H1 (cell line): Measurements from ENCODE around the gene PSMB11. TPM values are rescaled to one million over a fixed set of nuclear protein-coding genes. Genes with fewer than 3 reads are reported as not detected.

Experiments used
- CTCF ChIA-PET: fragments of 300-600 bp; sonication (Branson Sonifier 250); formaldehyde crosslinking; loops from one replicate; lab custom pipeline; 2021; ENCODE audit not compliant: partially characterized antibody; lab: Charles Lee
- POLR2A ChIA-PET: fragments of 300-600 bp; sonication (Branson Sonifier 250); formaldehyde crosslinking; loops from one replicate; lab custom pipeline; 2021; ENCODE audit warnings: inconsistent platforms; ENCODE audit not compliant: partially characterized antibody; lab: Charles Lee
- DNase-seq, 2 experiments: peaks; one replicate each; pipeline versions ENCODE4 v3.0.0 to v3.0.0-alpha.2; 2010 to 2022; ENCODE audit warnings: low spot score in 2 of 2, low read depth in 1 of 2, mixed read lengths in 1 of 2
- FAIRE-seq: peaks from 2 replicates; lab custom pipeline; 2011; peaks lifted over from hg19 to GRCh38; lab: Jason Lieb, UNC
- H2AFZ ChIP-seq: 2 replicates; pipeline ENCODE4 v1.8.1; 2012; ENCODE audit warnings: low read length, inconsistent platforms
- H2AK5ac ChIP-seq: 2 replicates; pipeline ENCODE4 v1.6.1; 2013; ENCODE audit warnings: low read depth, low read length
- H2BK120ac ChIP-seq: replicated peaks from 2 replicates; pipeline ENCODE3; 2013; ENCODE audit warnings: low read depth, low read length, inconsistent platforms
- H2BK12ac ChIP-seq: 2 replicates; pipeline ENCODE4 v1.6.1; 2013; ENCODE audit warnings: low read depth, low read length
- H2BK15ac ChIP-seq: 2 replicates; pipeline ENCODE4 v1.6.1; 2013; ENCODE audit warnings: low read length
- H2BK20ac ChIP-seq: 2 replicates; pipeline ENCODE4 v1.6.1; 2013; ENCODE audit warnings: low read length
- H2BK5ac ChIP-seq: 2 replicates; pipeline ENCODE4 v1.6.1; 2013; ENCODE audit warnings: low read depth, low read length
- H3K14ac ChIP-seq: 2 replicates; pipeline ENCODE4 v1.6.1; 2013; ENCODE audit warnings: inconsistent platforms; ENCODE audit not compliant: insufficient read length
- H3K18ac ChIP-seq: 2 replicates; pipeline ENCODE4 v1.6.1; 2013; ENCODE audit warnings: low read length; ENCODE audit errors: extremely low read depth
- H3K23ac ChIP-seq: 2 replicates; pipeline ENCODE4 v1.6.1; 2013; ENCODE audit warnings: inconsistent platforms; ENCODE audit not compliant: insufficient read length
- H3K23me2 ChIP-seq: 2 replicates; pipeline ENCODE4 v1.6.1; 2013; ENCODE audit warnings: low read depth, low read length
- H3K27ac ChIP-seq: 2 replicates; pipeline ENCODE4 v1.6.1; 2011; ENCODE audit warnings: low read depth, low read length, inconsistent platforms
- H3K27me3 ChIP-seq, 4 experiments: replicated peaks in 1 of 4; 1 replicate in 1 of 4; 2 replicates in 3 of 4; pipeline versions ENCODE4 v1.6.1 to v1.8.1; 2011 to 2013; ENCODE audit warnings: low read length in 3 of 4, mild to moderate bottlenecking in 3 of 4, inconsistent platforms in 2 of 4, mixed read lengths in 2 of 4, moderate library complexity in 1 of 4; ENCODE audit not compliant: control insufficient read depth in 3 of 4, insufficient read depth in 3 of 4; ENCODE audit errors: extremely low read depth in 1 of 4
- H3K36me3 ChIP-seq, 4 experiments: 2 replicates each; pipeline versions ENCODE4 v1.6.1 to v1.8.1; 2011 to 2013; ENCODE audit warnings: mild to moderate bottlenecking in 4 of 4, low read length in 3 of 4, moderate library complexity in 2 of 4, control low read depth in 1 of 4, inconsistent platforms in 1 of 4; ENCODE audit not compliant: insufficient read depth in 4 of 4, control insufficient read depth in 2 of 4
- H3K4ac ChIP-seq: replicated peaks from 2 replicates; pipeline ENCODE3; 2013; ENCODE audit warnings: low read length, low read depth, mixed read lengths, inconsistent platforms; ENCODE audit not compliant: insufficient read length
- H3K4me1 ChIP-seq, 4 experiments: replicated peaks in 1 of 4; 1 replicate in 1 of 4; 2 replicates in 3 of 4; pipeline versions ENCODE4 v1.6.1 to v1.8.1; 2011 to 2013; ENCODE audit warnings: low read length in 3 of 4, inconsistent platforms in 2 of 4, mixed read lengths in 1 of 4; ENCODE audit not compliant: insufficient read depth in 4 of 4, control insufficient read depth in 3 of 4
- H3K4me2 ChIP-seq, 2 experiments: 2 replicates each; pipeline versions ENCODE4 v1.6.1 to v1.8.1; 2011 to 2013; ENCODE audit warnings: low read depth in 2 of 2, low read length in 2 of 2, control low read depth in 1 of 2, inconsistent platforms in 1 of 2, mild to moderate bottlenecking in 1 of 2; ENCODE audit not compliant: insufficient read depth in 1 of 2
- H3K4me3 ChIP-seq, 4 experiments: fragments of 200-600, 300-600 bp in 1 of 4; sonication (generic), shearing (Covaris generic), sonication (Bioruptor Twin) in 1 of 4; 2 replicates each; pipeline versions ENCODE4 v1.5.1 to v1.8.1; 2011 to 2016; ENCODE audit warnings: low read length in 4 of 4, low read depth in 3 of 4, control low read depth in 2 of 4, inconsistent platforms in 2 of 4, mild to moderate bottlenecking in 2 of 4, mixed read lengths in 1 of 4, moderate library complexity in 1 of 4; ENCODE audit not compliant: insufficient read depth in 2 of 4; ENCODE audit errors: extremely low read depth in 1 of 4
- H3K56ac ChIP-seq: replicated peaks from 2 replicates; pipeline ENCODE3; 2013; ENCODE audit warnings: low read depth, mild to moderate bottlenecking, mixed read lengths, low read length, inconsistent platforms; ENCODE audit not compliant: insufficient read length
- H3K79me1 ChIP-seq: 2 replicates; pipeline ENCODE4 v1.6.1; 2013; ENCODE audit warnings: low read depth, low read length, control low read depth
- H3K79me2 ChIP-seq, 2 experiments: 2 replicates each; pipeline versions ENCODE4 v1.6.1 to v1.8.1; 2012 to 2013; ENCODE audit warnings: low read length in 2 of 2, mild to moderate bottlenecking in 2 of 2, inconsistent platforms in 1 of 2; ENCODE audit not compliant: insufficient read depth in 2 of 2, control insufficient read depth in 1 of 2
- H3K9ac ChIP-seq, 4 experiments: replicated peaks in 1 of 4; 1 replicate in 1 of 4; 2 replicates in 3 of 4; pipeline versions ENCODE4 v1.6.1 to v1.8.1; 2011 to 2013; ENCODE audit warnings: low read depth in 3 of 4, low read length in 3 of 4, control low read depth in 2 of 4, mild to moderate bottlenecking in 2 of 4, moderate library complexity in 2 of 4, inconsistent platforms in 1 of 4; ENCODE audit errors: extremely low read depth in 1 of 4
- H3K9me3 ChIP-seq, 2 experiments: 2 replicates each; pipeline versions ENCODE4 v1.6.1 to v1.8.1; 2012 to 2013; ENCODE audit warnings: mild to moderate bottlenecking in 2 of 2, moderate library complexity in 2 of 2, control low read depth in 1 of 2, inconsistent platforms in 1 of 2, low read depth in 1 of 2, low read length in 1 of 2, mixed read lengths in 1 of 2; ENCODE audit not compliant: insufficient read depth in 2 of 2
- H4K20me1 ChIP-seq, 2 experiments: replicated peaks in 1 of 2; 2 replicates each; pipeline versions ENCODE3 to v1.8.1; 2011 to 2013; ENCODE audit warnings: inconsistent platforms in 2 of 2, low read length in 2 of 2, mild to moderate bottlenecking in 1 of 2; ENCODE audit not compliant: insufficient read depth in 2 of 2, control insufficient read depth in 1 of 2
- H4K5ac ChIP-seq: 2 replicates; pipeline ENCODE4 v1.6.1; 2013; ENCODE audit warnings: low read length, low read depth, mixed read lengths, inconsistent platforms; ENCODE audit not compliant: insufficient read length
- H4K8ac ChIP-seq: 2 replicates; pipeline ENCODE4 v1.8.0; 2013; ENCODE audit warnings: mild to moderate bottlenecking, moderate library complexity, low read length, inconsistent platforms; ENCODE audit not compliant: insufficient read depth; ENCODE audit errors: extremely low read depth
- H4K91ac ChIP-seq: replicated peaks from 2 replicates; pipeline ENCODE3; 2013; ENCODE audit warnings: low read length, mixed read lengths, inconsistent platforms; ENCODE audit not compliant: insufficient read length
- CBX5 ChIP-seq: fragments of 300-800, 300-1000 bp; sonication (generic); IDR thresholded peaks from 2 replicates; pipeline ENCODE4 v1.7.1; 2016; ENCODE audit warnings: antibody characterized with exemption, low read length, low read depth
- CBX8 ChIP-seq: fragments of 300-800, 300-1000 bp; sonication (generic); IDR thresholded peaks from 2 replicates; pipeline ENCODE4 v1.7.1; 2016; ENCODE audit warnings: low read depth, low read length, borderline replicate concordance
- CREB1 ChIP-seq: IDR thresholded peaks from 2 replicates; pipeline ENCODE4 v1.6.1; 2012; ENCODE audit warnings: inconsistent platforms
- KDM1A ChIP-seq: fragments of 200-600, 300-600 bp; sonication (generic); IDR thresholded peaks from 2 replicates; pipeline ENCODE4 v1.7.1; 2016; ENCODE audit warnings: mild to moderate bottlenecking, low read length, borderline replicate concordance
- MAFK ChIP-seq: IDR thresholded peaks from 2 replicates; pipeline ENCODE4 v1.6.1; 2012; ENCODE audit warnings: low read depth, mild to moderate bottlenecking, improper control_type of control experiment, low read length
- PHF8 ChIP-seq: fragments of 200-600 bp; sonication (generic); conservative IDR thresholded peaks from 2 replicates; pipeline ENCODE4 v1.7.1; 2012; ENCODE audit warnings: low read depth, mild to moderate bottlenecking, inconsistent platforms, low read length, moderate library complexity
- SAP30 ChIP-seq: fragments of 300-600 bp; sonication (generic); IDR thresholded peaks from 2 replicates; pipeline ENCODE4 v1.7.1; 2012; ENCODE audit warnings: low read length, moderate library complexity, mild to moderate bottlenecking, inconsistent platforms; ENCODE audit not compliant: insufficient read depth, insufficient replicate concordance
- SP1 ChIP-seq: IDR thresholded peaks from 2 replicates; pipeline ENCODE4 v1.6.1; 2011; ENCODE audit warnings: low read depth, low read length
- TAF1 ChIP-seq: IDR thresholded peaks from 2 replicates; pipeline ENCODE4 v1.6.1; 2011; ENCODE audit warnings: mild to moderate bottlenecking, low read depth, low read length
- TCF12 ChIP-seq: IDR thresholded peaks from 2 replicates; pipeline ENCODE4 v1.6.1; 2011; ENCODE audit warnings: low read depth, mild to moderate bottlenecking, low read length
- USF2 ChIP-seq: IDR thresholded peaks from 2 replicates; pipeline ENCODE4 v1.6.1; 2011; ENCODE audit warnings: low read length, improper control_type of control experiment
- WGBS, 2 experiments: shearing (Covaris generic) in 1 of 2; methylation state at CpG; one replicate each; pipeline versions ENCODE4 v1.1.6 to v1.1.7; 2013 to 2015; ENCODE audit warnings: low lambda C conversion rate in 2 of 2, mixed read lengths in 2 of 2, inconsistent platforms in 1 of 2, low coverage in 1 of 2, missing lambda C conversion rate in 1 of 2; ENCODE audit not compliant: insufficient replicate concordance in 2 of 2, insufficient coverage in 1 of 2, insufficient read length in 1 of 2; ENCODE audit errors: extremely low coverage in 1 of 2, missing lambda C conversion rate in 1 of 2; 5-methylcytosine and 5-hydroxymethylcytosine counted together
- polyA plus RNA-seq, 7 experiments: library from polyadenylated mRNA; depleted of rRNA in 3 of 7; stranded (reverse) in 5 of 7; unstranded in 2 of 7; fragments of >200 nt in 5 of 7; fragments of 200-250 nt in 2 of 7; gene quantifications; 1 replicate in 5 of 7; 2 replicates in 1 of 7; 4 replicates in 1 of 7; pipeline versions ENCODE4 v1.2.1 to v1.2.3, GENCODE V29; 2011 to 2013; ENCODE audit warnings: missing spikeins in 2 of 7, mixed read lengths in 2 of 7
- total RNA-seq: library from RNA; stranded (reverse); fragmentation: NEBNext Ultra II Directional; extraction: Animal tissue kit (Norgen Biotek cat#: 25700); gene quantifications from 2 replicates; pipeline ENCODE4 v1.2.1, GENCODE V29; 2021

PSMB11 gene
- total and polyA plus RNA-seq, 2 of the 8 experiments (the other 6 are each of a cell fraction or from before 2014, with no cell fraction given): not detected

DNA sequence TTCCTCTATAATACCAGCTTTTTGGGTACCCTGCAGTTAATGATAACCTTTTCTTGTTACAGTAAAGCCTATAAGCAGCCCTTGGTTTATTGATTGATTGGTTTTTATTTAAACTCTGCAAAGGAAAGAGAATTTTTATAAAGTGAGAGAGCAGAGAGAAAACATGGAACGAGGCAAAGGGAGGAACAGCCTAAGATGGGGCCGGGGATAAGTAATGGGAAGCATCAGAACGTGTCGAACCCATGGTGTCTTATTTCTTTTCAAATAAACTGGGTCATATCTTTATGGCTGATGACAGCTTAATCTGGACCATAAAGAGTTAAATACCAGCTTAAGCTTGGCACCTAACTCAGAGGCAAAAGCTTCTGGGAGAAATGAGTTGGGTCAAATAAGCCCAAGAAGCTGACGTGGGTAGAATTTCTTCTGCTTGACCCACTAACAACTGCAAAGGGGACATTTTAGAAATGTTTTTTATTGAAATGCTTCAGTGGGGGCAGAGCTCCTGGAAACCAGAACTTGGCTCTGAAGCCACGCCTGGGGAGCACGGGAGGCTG lies 20.0 kb upstream of the PSMB11 start:
- Histone ChIP-seq H2AFZ (no peak overlapping the region), H3K4ac (no peak overlapping the region), H4K5ac (no peak overlapping the region), H3K27me3 (no peaks in the 10 kb centered on the region), H2BK120ac (no peak overlapping the region), H2BK12ac (no peak overlapping the region), H3K18ac (no peak overlapping the region), H4K91ac (no peak overlapping the region), H3K4me3 (no peak overlapping the region), H3K56ac (no peak overlapping the region), H3K79me1 (no peaks in the 10 kb centered on the region), H3K23me2 (no peaks in the 10 kb centered on the region; the same call in 1 of the 2 replicates), H2BK15ac (no peak overlapping the region), H3K79me2 (no peaks in the 10 kb centered on the region), H3K9me3 (no peaks in the 10 kb centered on the region), H2BK20ac (no peak overlapping the region), H3K4me1 (peaks cover 0 to 3% (median under 1%) of the 10 kb centered on the region in 4 experiments; a peak in 1 of 7 replicates), H3K14ac (no peak overlapping the region), H2BK5ac (no peak overlapping the region), H3K27ac (no peak overlapping the region), H3K4me2 (no peak overlapping the region), H2AK5ac (no peak overlapping the region), H4K20me1 (peaks cover 0 to 3% of the 10 kb centered on the region in 2 experiments), H4K8ac (no peak overlapping the region), H3K36me3 (peaks cover 3 to 15% (median 9%) of the 10 kb centered on the region in 4 experiments; a peak in 6 of 8 replicates), H3K23ac (no peak overlapping the region), H3K9ac (no peak overlapping the region)
- DNase-seq (no peak), FAIRE-seq (no peak)
- ChIA-PET POLR2A (interaction anchor here (0.7 to 11.2 kb wide), 7 partner anchors 9 to 27 kb away, joined by 3 to 99 read pairs (median 5); partner anchors contain the start of gene PSMB5), CTCF (interaction anchor here (1.0 to 11.9 kb wide), 9 partner anchors 9 to 47 kb away, joined by 3 to 103 read pairs (median 5); partner anchors contain the start of genes AJUBA, CDH24 and PSMB11)
- WGBS, 2 experiments: 75 to 100% methylated on average over 1 to 7 of the region's 7 CpGs
- TF ChIP-seq CBX5 (no peak), SAP30 (no peak), MAFK (no peak), CBX8 (no peak), TCF12 (no peak), PHF8 (no peak), SP1 (no peak), KDM1A (no peak), USF2 (no peak), CREB1 (no peak), TAF1 (no peak)
